ENCODE measurements around the gene TOR3A. TPM values are rescaled to one million over a fixed set of nuclear protein-coding genes. Genes with fewer than 3 reads are reported as not detected.

The TOR3A gene
- polyA plus RNA-seq, 1 of the 3 experiments (the other 2 are of a cell fraction) = 29.9 TPM

GRCh38 chr1:179066471-179066870 is 15.4 kb upstream of the TOR3A start:
- TF ChIP-seq TEAD4 (IDR thresholded peaks at IDR 0.05; ENCODE audit: borderline replicate concordance, insufficient read depth) (no peak), ELF1 (IDR thresholded peaks at IDR 0.05) (no peak), JUND (IDR thresholded peaks at IDR 0.05) (no peak), CHD2 (IDR thresholded peaks at IDR 0.05; ENCODE audit: low read length, partially characterized antibody) (no peak), MAX (IDR thresholded peaks at IDR 0.05; ENCODE audit: low read depth) (no peak), GABPA (IDR thresholded peaks at IDR 0.05; ENCODE audit: low read depth) (no peak), SIN3A (IDR thresholded peaks at IDR 0.05; ENCODE audit: borderline replicate concordance, low read depth, low read length) (no peak)
- ChIA-PET POLR2A (no interaction called here), CTCF (interaction anchor here (1.5 to 5.2 kb wide), 4 partner anchors 8 to 64 kb away, joined by 3 to 35 read pairs (median 4); no protein-coding TSS in a partner anchor)
- Histone ChIP-seq H3K36me3 (replicated peaks in 1 of 2; ENCODE audit: control insufficient read depth in 1 of 2, insufficient read depth in 2 of 2, low read length in 1 of 2) (peaks cover 0 to 26% of the 10 kb centered on the region in 2 experiments), H3K9me3 (no peaks in the 10 kb centered on the region), H3K4me1 (ENCODE audit: control insufficient read depth in 1 of 2, insufficient read depth in 2 of 2, low read depth in 1 of 2, low read length in 1 of 2) (no peaks in the 10 kb centered on the region), H3F3A (replicated peaks; ENCODE audit: insufficient read depth) (no peaks in the 10 kb centered on the region), H2AFZ (ENCODE audit: low read depth) (no peak overlapping the region), H3K4me2 (no peak overlapping the region), H3K27ac (ENCODE audit: low read depth in 2 of 2, low read length in 1 of 2) (no peak overlapping the region), H3K9ac (no peak overlapping the region), H4K20me1 (ENCODE audit: insufficient read depth) (no peaks in the 10 kb centered on the region), H3K4me3 (ENCODE audit: low read depth in 2 of 2, low read length in 1 of 2) (no peak overlapping the region), H3K27me3 (ENCODE audit: insufficient read depth) (no peaks in the 10 kb centered on the region), H3K79me2 (ENCODE audit: insufficient read depth) (no peaks in the 10 kb centered on the region), H3K9me2 (no peaks in the 10 kb centered on the region)
- 98% methylated on average over 4 of the region's 4 CpGs for WGBS (ENCODE audit: low lambda C conversion rate)
- no peak for DNase-seq

GRCh38 chr1:179077396-179077795 is 4.5 kb upstream of the TOR3A start:
- H3K4me1 ChIP-seq (ENCODE audit: control insufficient read depth in 1 of 2, insufficient read depth in 2 of 2, low read depth in 1 of 2, low read length in 1 of 2) = peaks cover 0 to 7% of the 10 kb centered on the region in 2 experiments; a peak in 1 of 4 replicates
- TF ChIP-seq FOXJ3 (CRISPR knock-in tag; IDR thresholded peaks at IDR 0.05) (no peak), POLR2AphosphoS5 (IDR thresholded peaks at IDR 0.05; ENCODE audit: low read depth, low read length) (no peak), FOSL2 (IDR thresholded peaks at IDR 0.05; ENCODE audit: borderline replicate concordance, low read depth) (0 out of 2 replicates have a peak, but pooled peaks have one; percentile 7), RXRA (IDR thresholded peaks at IDR 0.05; ENCODE audit: borderline replicate concordance, low read depth) (no peak), YY1 (IDR thresholded peaks at IDR 0.05; ENCODE audit: low read depth) (no peak), MEF2A (IDR thresholded peaks at IDR 0.05; ENCODE audit: borderline replicate concordance, low read depth) (no peak), USF2 (IDR thresholded peaks at IDR 0.05; ENCODE audit: borderline replicate concordance, low read depth, low read length) (no peak), EP300 (IDR thresholded peaks at IDR 0.05; ENCODE audit: borderline replicate concordance in 1 of 2, low read depth in 1 of 2, low read length in 1 of 2) (no peak), NFIC (IDR thresholded peaks at IDR 0.05; ENCODE audit: borderline replicate concordance) (no peak), CTCF (IDR thresholded peaks at IDR 0.05) (no peak), JUND (IDR thresholded peaks at IDR 0.05) (0 out of 2 replicates have a peak, but pooled peaks have one; percentile 14), EZH2phosphoT487 (IDR thresholded peaks at IDR 0.05; ENCODE audit: borderline replicate concordance, low read depth) (no peak), IRF3 (IDR thresholded peaks at IDR 0.05; ENCODE audit: low read depth, low read length) (no peak), TAF1 (IDR thresholded peaks at IDR 0.05; ENCODE audit: borderline replicate concordance, low read depth, low read length) (no peak), CHD2 (IDR thresholded peaks at IDR 0.05; ENCODE audit: low read length, partially characterized antibody) (no peak), MXI1 (IDR thresholded peaks at IDR 0.05; ENCODE audit: low read depth, low read length) (no peak), USF1 (IDR thresholded peaks at IDR 0.05; ENCODE audit: borderline replicate concordance, low read depth) (no peak), GATA2 (CRISPR knock-in tag; IDR thresholded peaks at IDR 0.05) (no peak)
- H3K9ac ChIP-seq = no peak overlapping the region
- H3K79me2 ChIP-seq (ENCODE audit: insufficient read depth) = no peaks in the 10 kb centered on the region
- H3K9me3 ChIP-seq = no peaks in the 10 kb centered on the region
- no peak overlapping the region for H3K4me2 ChIP-seq
- WGBS (ENCODE audit: low lambda C conversion rate) = 82% methylated on average over 7 of the region's 7 CpGs
- H3K27me3 ChIP-seq (ENCODE audit: insufficient read depth) = no peaks in the 10 kb centered on the region
- POLR2A ChIA-PET = no interaction called here
- no peak overlapping the region for H2AFZ ChIP-seq (ENCODE audit: low read depth)
- DNase-seq = no peak
- H4K20me1 ChIP-seq (ENCODE audit: insufficient read depth) = no peaks in the 10 kb centered on the region
- no peaks in the 10 kb centered on the region for H3K9me2 ChIP-seq
- H3F3A ChIP-seq (replicated peaks; ENCODE audit: insufficient read depth) = no peaks in the 10 kb centered on the region
- no peak overlapping the region for H3K27ac ChIP-seq (ENCODE audit: low read depth in 2 of 2, low read length in 1 of 2)
- no peak overlapping the region for H3K4me3 ChIP-seq (ENCODE audit: low read depth in 2 of 2, low read length in 1 of 2)
- peaks cover 9 to 11% of the 10 kb centered on the region in 2 experiments for H3K36me3 ChIP-seq (replicated peaks in 1 of 2; ENCODE audit: control insufficient read depth in 1 of 2, insufficient read depth in 2 of 2, low read length in 1 of 2)
- CTCF ChIA-PET = interaction anchor here (1.8 to 8.0 kb wide), 3 partner anchors 9 to 292 kb away, joined by 7 to 63 read pairs (median 35); no protein-coding TSS in a partner anchor
